H1 (cell line): ENCODE results near the gene MIXL1. TPM values are rescaled to one million over a fixed set of nuclear protein-coding genes. Genes with fewer than 3 reads are reported as not detected.
A peak's percentile ranks its signal among the peaks of the same experiment; 100 is the strongest.

Experiments
- CTCF ChIA-PET: fragments of 300-600 bp; sonication (Branson Sonifier 250); formaldehyde crosslinking; loops from one replicate; lab custom pipeline; 2021; ENCODE audit not compliant: partially characterized antibody; lab: Charles Lee
- POLR2A ChIA-PET: fragments of 300-600 bp; sonication (Branson Sonifier 250); formaldehyde crosslinking; loops from one replicate; lab custom pipeline; 2021; ENCODE audit warnings: inconsistent platforms; ENCODE audit not compliant: partially characterized antibody; lab: Charles Lee
- DNase-seq, 2 experiments: peaks; one replicate each; pipeline versions ENCODE4 v3.0.0 to v3.0.0-alpha.2; 2010 to 2022; ENCODE audit warnings: low spot score in 2 of 2, low read depth in 1 of 2, mixed read lengths in 1 of 2
- FAIRE-seq: peaks from 2 replicates; lab custom pipeline; 2011; peaks lifted over from hg19 to GRCh38; lab: Jason Lieb, UNC
- H2AFZ ChIP-seq: 2 replicates; pipeline ENCODE4 v1.8.1; 2012; ENCODE audit warnings: low read length, inconsistent platforms
- H2AK5ac ChIP-seq: 2 replicates; pipeline ENCODE4 v1.6.1; 2013; ENCODE audit warnings: low read depth, low read length
- H2BK120ac ChIP-seq: replicated peaks from 2 replicates; pipeline ENCODE3; 2013; ENCODE audit warnings: low read depth, low read length, inconsistent platforms
- H2BK12ac ChIP-seq: 2 replicates; pipeline ENCODE4 v1.6.1; 2013; ENCODE audit warnings: low read depth, low read length
- H2BK15ac ChIP-seq: 2 replicates; pipeline ENCODE4 v1.6.1; 2013; ENCODE audit warnings: low read length
- H2BK20ac ChIP-seq: 2 replicates; pipeline ENCODE4 v1.6.1; 2013; ENCODE audit warnings: low read length
- H2BK5ac ChIP-seq: 2 replicates; pipeline ENCODE4 v1.6.1; 2013; ENCODE audit warnings: low read depth, low read length
- H3K14ac ChIP-seq: 2 replicates; pipeline ENCODE4 v1.6.1; 2013; ENCODE audit warnings: inconsistent platforms; ENCODE audit not compliant: insufficient read length
- H3K18ac ChIP-seq: 2 replicates; pipeline ENCODE4 v1.6.1; 2013; ENCODE audit warnings: low read length; ENCODE audit errors: extremely low read depth
- H3K23ac ChIP-seq: 2 replicates; pipeline ENCODE4 v1.6.1; 2013; ENCODE audit warnings: inconsistent platforms; ENCODE audit not compliant: insufficient read length
- H3K23me2 ChIP-seq: 2 replicates; pipeline ENCODE4 v1.6.1; 2013; ENCODE audit warnings: low read depth, low read length
- H3K27ac ChIP-seq: 2 replicates; pipeline ENCODE4 v1.6.1; 2011; ENCODE audit warnings: low read depth, low read length, inconsistent platforms
- H3K27me3 ChIP-seq, 4 experiments: replicated peaks in 1 of 4; 1 replicate in 1 of 4; 2 replicates in 3 of 4; pipeline versions ENCODE4 v1.6.1 to v1.8.1; 2011 to 2013; ENCODE audit warnings: low read length in 3 of 4, mild to moderate bottlenecking in 3 of 4, inconsistent platforms in 2 of 4, mixed read lengths in 2 of 4, moderate library complexity in 1 of 4; ENCODE audit not compliant: control insufficient read depth in 3 of 4, insufficient read depth in 3 of 4; ENCODE audit errors: extremely low read depth in 1 of 4
- H3K36me3 ChIP-seq, 4 experiments: 2 replicates each; pipeline versions ENCODE4 v1.6.1 to v1.8.1; 2011 to 2013; ENCODE audit warnings: mild to moderate bottlenecking in 4 of 4, low read length in 3 of 4, moderate library complexity in 2 of 4, control low read depth in 1 of 4, inconsistent platforms in 1 of 4; ENCODE audit not compliant: insufficient read depth in 4 of 4, control insufficient read depth in 2 of 4
- H3K4ac ChIP-seq: replicated peaks from 2 replicates; pipeline ENCODE3; 2013; ENCODE audit warnings: low read length, low read depth, mixed read lengths, inconsistent platforms; ENCODE audit not compliant: insufficient read length
- H3K4me1 ChIP-seq, 4 experiments: replicated peaks in 1 of 4; 1 replicate in 1 of 4; 2 replicates in 3 of 4; pipeline versions ENCODE4 v1.6.1 to v1.8.1; 2011 to 2013; ENCODE audit warnings: low read length in 3 of 4, inconsistent platforms in 2 of 4, mixed read lengths in 1 of 4; ENCODE audit not compliant: insufficient read depth in 4 of 4, control insufficient read depth in 3 of 4
- H3K4me2 ChIP-seq, 2 experiments: 2 replicates each; pipeline versions ENCODE4 v1.6.1 to v1.8.1; 2011 to 2013; ENCODE audit warnings: low read depth in 2 of 2, low read length in 2 of 2, control low read depth in 1 of 2, inconsistent platforms in 1 of 2, mild to moderate bottlenecking in 1 of 2; ENCODE audit not compliant: insufficient read depth in 1 of 2
- H3K4me3 ChIP-seq, 4 experiments: fragments of 200-600, 300-600 bp in 1 of 4; sonication (generic), shearing (Covaris generic), sonication (Bioruptor Twin) in 1 of 4; 2 replicates each; pipeline versions ENCODE4 v1.5.1 to v1.8.1; 2011 to 2016; ENCODE audit warnings: low read length in 4 of 4, low read depth in 3 of 4, control low read depth in 2 of 4, inconsistent platforms in 2 of 4, mild to moderate bottlenecking in 2 of 4, mixed read lengths in 1 of 4, moderate library complexity in 1 of 4; ENCODE audit not compliant: insufficient read depth in 2 of 4; ENCODE audit errors: extremely low read depth in 1 of 4
- H3K56ac ChIP-seq: replicated peaks from 2 replicates; pipeline ENCODE3; 2013; ENCODE audit warnings: low read depth, mild to moderate bottlenecking, mixed read lengths, low read length, inconsistent platforms; ENCODE audit not compliant: insufficient read length
- H3K79me1 ChIP-seq: 2 replicates; pipeline ENCODE4 v1.6.1; 2013; ENCODE audit warnings: low read depth, low read length, control low read depth
- H3K79me2 ChIP-seq, 2 experiments: 2 replicates each; pipeline versions ENCODE4 v1.6.1 to v1.8.1; 2012 to 2013; ENCODE audit warnings: low read length in 2 of 2, mild to moderate bottlenecking in 2 of 2, inconsistent platforms in 1 of 2; ENCODE audit not compliant: insufficient read depth in 2 of 2, control insufficient read depth in 1 of 2
- H3K9ac ChIP-seq, 4 experiments: replicated peaks in 1 of 4; 1 replicate in 1 of 4; 2 replicates in 3 of 4; pipeline versions ENCODE4 v1.6.1 to v1.8.1; 2011 to 2013; ENCODE audit warnings: low read depth in 3 of 4, low read length in 3 of 4, control low read depth in 2 of 4, mild to moderate bottlenecking in 2 of 4, moderate library complexity in 2 of 4, inconsistent platforms in 1 of 4; ENCODE audit errors: extremely low read depth in 1 of 4
- H3K9me3 ChIP-seq, 2 experiments: 2 replicates each; pipeline versions ENCODE4 v1.6.1 to v1.8.1; 2012 to 2013; ENCODE audit warnings: mild to moderate bottlenecking in 2 of 2, moderate library complexity in 2 of 2, control low read depth in 1 of 2, inconsistent platforms in 1 of 2, low read depth in 1 of 2, low read length in 1 of 2, mixed read lengths in 1 of 2; ENCODE audit not compliant: insufficient read depth in 2 of 2
- H4K20me1 ChIP-seq, 2 experiments: replicated peaks in 1 of 2; 2 replicates each; pipeline versions ENCODE3 to v1.8.1; 2011 to 2013; ENCODE audit warnings: inconsistent platforms in 2 of 2, low read length in 2 of 2, mild to moderate bottlenecking in 1 of 2; ENCODE audit not compliant: insufficient read depth in 2 of 2, control insufficient read depth in 1 of 2
- H4K5ac ChIP-seq: 2 replicates; pipeline ENCODE4 v1.6.1; 2013; ENCODE audit warnings: low read length, low read depth, mixed read lengths, inconsistent platforms; ENCODE audit not compliant: insufficient read length
- H4K8ac ChIP-seq: 2 replicates; pipeline ENCODE4 v1.8.0; 2013; ENCODE audit warnings: mild to moderate bottlenecking, moderate library complexity, low read length, inconsistent platforms; ENCODE audit not compliant: insufficient read depth; ENCODE audit errors: extremely low read depth
- H4K91ac ChIP-seq: replicated peaks from 2 replicates; pipeline ENCODE3; 2013; ENCODE audit warnings: low read length, mixed read lengths, inconsistent platforms; ENCODE audit not compliant: insufficient read length
- ASH2L ChIP-seq: fragments of 200-600, 300-600 bp; sonication (generic); IDR thresholded peaks from one replicate; pipeline ENCODE4 v1.7.1; 2017; ENCODE audit warnings: low read length
- CBX8 ChIP-seq: fragments of 300-800, 300-1000 bp; sonication (generic); IDR thresholded peaks from 2 replicates; pipeline ENCODE4 v1.7.1; 2016; ENCODE audit warnings: low read depth, low read length, borderline replicate concordance
- CHD1 ChIP-seq: IDR thresholded peaks from 2 replicates; pipeline ENCODE4 v1.6.1; 2012; ENCODE audit warnings: low read depth, low read length, improper control_type of control experiment
- EZH2 ChIP-seq: fragments of 200-600 bp; sonication (generic); IDR thresholded peaks from 2 replicates; pipeline ENCODE4 v1.7.1; 2012; ENCODE audit warnings: low read depth, mild to moderate bottlenecking, moderate library complexity, low read length, inconsistent platforms; ENCODE audit not compliant: severe bottlenecking
- GABPA ChIP-seq: IDR thresholded peaks from 2 replicates; pipeline ENCODE4 v1.6.1; 2011; ENCODE audit warnings: mild to moderate bottlenecking, low read length, moderate library complexity, borderline replicate concordance; ENCODE audit not compliant: insufficient read depth
- HDAC6 ChIP-seq: IDR thresholded peaks from one replicate; pipeline ENCODE4 v1.7.1; 2012; ENCODE audit warnings: low read depth, mild to moderate bottlenecking, inconsistent platforms, low read length, moderate library complexity
- JUND ChIP-seq: IDR thresholded peaks from 2 replicates; pipeline ENCODE4 v1.6.1; 2011; ENCODE audit warnings: mild to moderate bottlenecking, improper control_type of control experiment, low read length
- NRF1 ChIP-seq: IDR thresholded peaks from 2 replicates; pipeline ENCODE4 v1.6.1; 2011; ENCODE audit warnings: mild to moderate bottlenecking, low read depth, low read length, improper control_type of control experiment
- POLR2A ChIP-seq, 2 experiments: IDR thresholded peaks; 1 replicate in 1 of 2; 2 replicates in 1 of 2; pipeline ENCODE4 v1.6.1; 2011; ENCODE audit warnings: low read depth in 2 of 2, low read length in 2 of 2, mild to moderate bottlenecking in 2 of 2; ENCODE audit errors: control extremely low read depth in 1 of 2
- RFX5 ChIP-seq: IDR thresholded peaks from 2 replicates; pipeline ENCODE4 v1.6.1; 2011; ENCODE audit warnings: low read depth, low read length, improper control_type of control experiment, borderline replicate concordance
- SAP30 ChIP-seq: fragments of 300-600 bp; sonication (generic); IDR thresholded peaks from 2 replicates; pipeline ENCODE4 v1.7.1; 2012; ENCODE audit warnings: low read length, moderate library complexity, mild to moderate bottlenecking, inconsistent platforms; ENCODE audit not compliant: insufficient read depth, insufficient replicate concordance
- SP1 ChIP-seq: IDR thresholded peaks from 2 replicates; pipeline ENCODE4 v1.6.1; 2011; ENCODE audit warnings: low read depth, low read length
- SP2 ChIP-seq: IDR thresholded peaks from 2 replicates; pipeline ENCODE4 v1.6.1; 2012; ENCODE audit warnings: mild to moderate bottlenecking, low read length, inconsistent platforms
- YY1 ChIP-seq: IDR thresholded peaks from 2 replicates; pipeline ENCODE4 v1.6.1; 2011; ENCODE audit warnings: low read depth, mild to moderate bottlenecking, low read length
- WGBS, 2 experiments: shearing (Covaris generic) in 1 of 2; methylation state at CpG; one replicate each; pipeline versions ENCODE4 v1.1.6 to v1.1.7; 2013 to 2015; ENCODE audit warnings: low lambda C conversion rate in 2 of 2, mixed read lengths in 2 of 2, inconsistent platforms in 1 of 2, low coverage in 1 of 2, missing lambda C conversion rate in 1 of 2; ENCODE audit not compliant: insufficient replicate concordance in 2 of 2, insufficient coverage in 1 of 2, insufficient read length in 1 of 2; ENCODE audit errors: extremely low coverage in 1 of 2, missing lambda C conversion rate in 1 of 2; 5-methylcytosine and 5-hydroxymethylcytosine counted together
- polyA plus RNA-seq, 7 experiments: library from polyadenylated mRNA; depleted of rRNA in 3 of 7; stranded (reverse) in 5 of 7; unstranded in 2 of 7; fragments of >200 nt in 5 of 7; fragments of 200-250 nt in 2 of 7; gene quantifications; 1 replicate in 5 of 7; 2 replicates in 1 of 7; 4 replicates in 1 of 7; pipeline versions ENCODE4 v1.2.1 to v1.2.3, GENCODE V29; 2011 to 2013; ENCODE audit warnings: missing spikeins in 2 of 7, mixed read lengths in 2 of 7
- total RNA-seq: library from RNA; stranded (reverse); fragmentation: NEBNext Ultra II Directional; extraction: Animal tissue kit (Norgen Biotek cat#: 25700); gene quantifications from 2 replicates; pipeline ENCODE4 v1.2.1, GENCODE V29; 2021

MIXL1 gene
- total and polyA plus RNA-seq, 2 of the 8 experiments (the other 6 are each of a cell fraction or from before 2014, with no cell fraction given) = 1.5 to 1.8 TPM

GRCh38 chr1:226212545-226212944 is 10.9 kb upstream of the MIXL1 start:
- DNase-seq (no peak), FAIRE-seq (no peak)
- Histone ChIP-seq H3K9me3 (no peaks in the 10 kb centered on the region), H3K4me2 (no peak overlapping the region), H3K79me2 (no peaks in the 10 kb centered on the region), H4K20me1 (no peaks in the 10 kb centered on the region), H3K23me2 (no peaks in the 10 kb centered on the region), H3K4ac (no peak overlapping the region), H3K36me3 (no peaks in the 10 kb centered on the region), H4K8ac (no peak overlapping the region), H2AK5ac (no peak overlapping the region), H2BK120ac (no peak overlapping the region), H2BK5ac (no peak overlapping the region; the same call in 1 of the 2 replicates), H2BK20ac (0 out of 2 replicates have a peak overlapping the region, but pooled peaks have one; percentile 6), H4K5ac (no peak overlapping the region), H3K23ac (no peak overlapping the region), H3K14ac (no peak overlapping the region), H3K4me3 (no peak overlapping the region), H3K18ac (peak overlapping the region; percentile 40; the same call in 1 of the 2 replicates), H2BK15ac (no peak overlapping the region), H3K27ac (no peak overlapping the region), H4K91ac (no peak overlapping the region), H2BK12ac (peak overlapping the region; percentile 3; the same call in 1 of the 2 replicates), H3K27me3 (peaks cover 0 to 4% (median 1%) of the 10 kb centered on the region in 4 experiments; a peak in 2 of 7 replicates), H3K56ac (no peak overlapping the region), H2AFZ (no peak overlapping the region), H3K79me1 (no peaks in the 10 kb centered on the region), H3K4me1 (peaks cover 2 to 19% (median 8%) of the 10 kb centered on the region in 4 experiments), H3K9ac (no peak overlapping the region)
- CTCF ChIA-PET = interaction anchor here (1.2 to 6.3 kb wide), 5 partner anchors 10 to 39 kb away, joined by 3 to 39 read pairs (median 11); partner anchors contain the start of gene MIXL1
- POLR2A ChIA-PET = interaction anchor here (0.6 kb wide), 1 partner anchor 16 kb away, joined by 4 read pairs; no protein-coding TSS in a partner anchor
- 84% methylated on average over 8 of the region's 8 CpGs; no CpG with 5 or more reads in 1 of the 2 experiments for WGBS, 2 experiments
- no peak for TF ChIP-seq EZH2
- TF ChIP-seq YY1 = no peak
- TF ChIP-seq GABPA = no peak
- TF ChIP-seq NRF1 = no peak
- no peak for TF ChIP-seq POLR2A (IDR thresholded peaks at IDR 0.05; ENCODE audit: control extremely low read depth in 1 of 2, low read depth in 2 of 2, low read length in 2 of 2)
- no peak for TF ChIP-seq ASH2L
- TF ChIP-seq RFX5 = no peak
- no peak for TF ChIP-seq SP1
- TF ChIP-seq SAP30 = no peak
- no peak for TF ChIP-seq CHD1
- TF ChIP-seq JUND = no peak
- no peak for TF ChIP-seq SP2
- TF ChIP-seq CBX8 = no peak
- no peak for TF ChIP-seq HDAC6
